Panc1 (cell line): ENCODE data around the gene EFR3B. TPM values are rescaled to one million over a fixed set of nuclear protein-coding genes. Genes with fewer than 3 reads are reported as not detected.
"Not testable (repeated sequence)": the region's sequence is repeated elsewhere in the genome, so short reads cannot be mapped to it uniquely, and the experiment has no call there.

ENCODE experiments used
- ATAC-seq: fragments of 200-7000 bp; cut with Tn5 transposase; 2 replicates; pipeline ENCODE4 v1.9.1; 2020; ENCODE audit warnings: mild to moderate bottlenecking, moderate library complexity
- BruUV-seq: library from RNA; stranded (reverse); fragments of 400-500 nt; replicated peaks from 2 replicates; lab custom pipeline; 2021; lab: Mats Ljungman, UMichigan
- CTCF ChIA-PET: fragments of 300-600 bp; sonication (Branson Sonifier 250); formaldehyde crosslinking; loops from one replicate; lab custom pipeline; 2022; ENCODE audit warnings: antibody characterized with exemption; lab: Charles Lee
- POLR2A ChIA-PET: fragments of 300-600 bp; sonication (Branson Sonifier 250); formaldehyde crosslinking; loops from one replicate; lab custom pipeline; 2022; ENCODE audit warnings: antibody characterized with exemption; lab: Charles Lee
- DNase-seq: peaks from one replicate; pipeline ENCODE4 v3.0.0-alpha.2; 2010; ENCODE audit warnings: low read depth, low spot score
- H3K27ac ChIP-seq: 2 replicates; pipeline ENCODE4 v1.5.1; 2011; ENCODE audit warnings: mild to moderate bottlenecking, low read length, inconsistent platforms
- H3K27me3 ChIP-seq: fragments of 200-500 bp; sonication (Bioruptor generic); 2 replicates; pipeline ENCODE4 v1.6.0; 2014; ENCODE audit warnings: low read length, inconsistent platforms; ENCODE audit not compliant: control insufficient read depth, insufficient read depth
- H3K36me3 ChIP-seq: fragments of 200-500 bp; sonication (Bioruptor generic); 2 replicates; pipeline ENCODE4 v1.5.1; 2014; ENCODE audit warnings: inconsistent platforms, mild to moderate bottlenecking, low read length, moderate library complexity; ENCODE audit not compliant: control insufficient read depth, insufficient read depth
- H3K4me1 ChIP-seq: 2 replicates; pipeline ENCODE4 v1.5.1; 2011; ENCODE audit warnings: inconsistent platforms, mild to moderate bottlenecking, low read length, moderate library complexity; ENCODE audit not compliant: control insufficient read depth, insufficient read depth
- H3K4me3 ChIP-seq, 2 experiments: 2 replicates each; pipeline ENCODE4 v1.5.1; 2011 to 2012; ENCODE audit warnings: low read depth in 2 of 2, low read length in 2 of 2, mild to moderate bottlenecking in 2 of 2, inconsistent platforms in 1 of 2, moderate library complexity in 1 of 2
- H3K9me3 ChIP-seq: fragments of 200-500 bp; sonication (Bioruptor generic); 2 replicates; pipeline ENCODE4 v1.5.1; 2014; ENCODE audit warnings: low read depth, mild to moderate bottlenecking, inconsistent platforms, low read length, moderate library complexity; ENCODE audit not compliant: control insufficient read depth, insufficient read depth
- POLR2AphosphoS5 ChIP-seq: IDR thresholded peaks from 2 replicates; pipeline ENCODE4 v1.6.1; 2012; ENCODE audit warnings: mild to moderate bottlenecking, low read depth, low read length, moderate library complexity
- SIN3A ChIP-seq: IDR thresholded peaks from 2 replicates; pipeline ENCODE4 v1.6.1; 2012; ENCODE audit warnings: low read depth, mild to moderate bottlenecking, low read length, moderate library complexity, borderline replicate concordance; ENCODE audit not compliant: insufficient read depth
- TCF7L2 ChIP-seq: IDR thresholded peaks from 2 replicates; pipeline ENCODE4 v1.6.1; 2011; ENCODE audit warnings: mild to moderate bottlenecking, low read depth, low read length, inconsistent platforms
- in situ Hi-C: cut with HindIII; loops from 2 replicates; pipeline ENCODE4 v1.10.0; 2016; ENCODE audit warnings: low sequenced_read_pairs, low pct_unique_long_range_greater_than_20kb
- intact Hi-C: fragments of 100-400 bp; cut with micrococcal nuclease; formaldehyde crosslinking; loops from one replicate; pipeline ENCODE4 v1.10.0; 2022; ENCODE audit not compliant: unreplicated experiment
- total RNA-seq: library from RNA; stranded (reverse); gene quantifications from one replicate; pipeline ENCODE4 v1.2.1, GENCODE V29; 2021; ENCODE audit not compliant: unreplicated experiment
- TF ChIP-seq, protein P1 (sequence below), 2 experiments: IDR thresholded peaks; 2 replicates each; pipeline ENCODE4 v1.6.1; 2011 to 2012; ENCODE audit warnings: low read depth in 2 of 2, control low read depth in 1 of 2, low read length in 1 of 2, mild to moderate bottlenecking in 1 of 2, moderate library complexity in 1 of 2; ENCODE audit not compliant: insufficient read depth in 1 of 2
- TF ChIP-seq, protein P2 (sequence below): fragments of 450-650 bp; IDR thresholded peaks from 2 replicates; pipeline ENCODE4 v1.5.1; 2017; ENCODE audit warnings: mild to moderate bottlenecking

The EFR3B gene
- total RNA-seq, 1 experiment from 2014 or later, result 8.9 TPM

DNA sequence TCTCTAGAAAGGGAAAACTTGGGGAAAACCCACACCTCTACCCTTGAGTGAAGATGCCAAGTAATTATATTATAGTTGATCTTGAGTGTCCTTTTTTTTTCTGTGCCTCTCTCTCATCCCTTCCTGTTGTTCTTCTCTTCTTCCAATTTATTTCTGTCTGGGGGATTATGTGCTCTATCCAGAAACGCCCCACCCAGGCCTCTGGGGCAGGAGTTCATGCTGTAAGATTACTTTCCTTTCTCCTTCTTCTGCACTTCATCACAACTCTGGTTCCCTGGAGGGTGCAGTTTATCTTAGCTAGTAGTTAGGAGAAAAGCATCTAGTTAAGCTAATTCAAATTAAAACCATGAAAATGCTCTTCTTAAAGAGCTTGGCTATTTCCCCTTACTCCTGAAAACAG lies 39.8 kb upstream of the EFR3B start:
- intact Hi-C loops (no loop called here), in situ Hi-C loops (no loop called here)
- DNase-seq (no peak), ATAC-seq (no peak)
- no peaks in the 10 kb centered on the region for H3K36me3 ChIP-seq
- no peak overlapping the region for H3K4me3 ChIP-seq
- H3K9me3 ChIP-seq, result no peaks in the 10 kb centered on the region
- no TSS peak for BruUV-seq
- no peak overlapping the region for H3K27ac ChIP-seq
- TF ChIP-seq, protein P1, sequence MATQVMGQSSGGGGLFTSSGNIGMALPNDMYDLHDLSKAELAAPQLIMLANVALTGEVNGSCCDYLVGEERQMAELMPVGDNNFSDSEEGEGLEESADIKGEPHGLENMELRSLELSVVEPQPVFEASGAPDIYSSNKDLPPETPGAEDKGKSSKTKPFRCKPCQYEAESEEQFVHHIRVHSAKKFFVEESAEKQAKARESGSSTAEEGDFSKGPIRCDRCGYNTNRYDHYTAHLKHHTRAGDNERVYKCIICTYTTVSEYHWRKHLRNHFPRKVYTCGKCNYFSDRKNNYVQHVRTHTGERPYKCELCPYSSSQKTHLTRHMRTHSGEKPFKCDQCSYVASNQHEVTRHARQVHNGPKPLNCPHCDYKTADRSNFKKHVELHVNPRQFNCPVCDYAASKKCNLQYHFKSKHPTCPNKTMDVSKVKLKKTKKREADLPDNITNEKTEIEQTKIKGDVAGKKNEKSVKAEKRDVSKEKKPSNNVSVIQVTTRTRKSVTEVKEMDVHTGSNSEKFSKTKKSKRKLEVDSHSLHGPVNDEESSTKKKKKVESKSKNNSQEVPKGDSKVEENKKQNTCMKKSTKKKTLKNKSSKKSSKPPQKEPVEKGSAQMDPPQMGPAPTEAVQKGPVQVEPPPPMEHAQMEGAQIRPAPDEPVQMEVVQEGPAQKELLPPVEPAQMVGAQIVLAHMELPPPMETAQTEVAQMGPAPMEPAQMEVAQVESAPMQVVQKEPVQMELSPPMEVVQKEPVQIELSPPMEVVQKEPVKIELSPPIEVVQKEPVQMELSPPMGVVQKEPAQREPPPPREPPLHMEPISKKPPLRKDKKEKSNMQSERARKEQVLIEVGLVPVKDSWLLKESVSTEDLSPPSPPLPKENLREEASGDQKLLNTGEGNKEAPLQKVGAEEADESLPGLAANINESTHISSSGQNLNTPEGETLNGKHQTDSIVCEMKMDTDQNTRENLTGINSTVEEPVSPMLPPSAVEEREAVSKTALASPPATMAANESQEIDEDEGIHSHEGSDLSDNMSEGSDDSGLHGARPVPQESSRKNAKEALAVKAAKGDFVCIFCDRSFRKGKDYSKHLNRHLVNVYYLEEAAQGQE (IDR thresholded peaks at IDR 0.05; ENCODE audit: insufficient read depth in 1 of 2, low read depth in 2 of 2, low read length in 1 of 2), result no peak
- TF ChIP-seq TCF7L2 (no peak), POLR2AphosphoS5 (no peak), SIN3A (no peak)
- TF ChIP-seq, protein P2, sequence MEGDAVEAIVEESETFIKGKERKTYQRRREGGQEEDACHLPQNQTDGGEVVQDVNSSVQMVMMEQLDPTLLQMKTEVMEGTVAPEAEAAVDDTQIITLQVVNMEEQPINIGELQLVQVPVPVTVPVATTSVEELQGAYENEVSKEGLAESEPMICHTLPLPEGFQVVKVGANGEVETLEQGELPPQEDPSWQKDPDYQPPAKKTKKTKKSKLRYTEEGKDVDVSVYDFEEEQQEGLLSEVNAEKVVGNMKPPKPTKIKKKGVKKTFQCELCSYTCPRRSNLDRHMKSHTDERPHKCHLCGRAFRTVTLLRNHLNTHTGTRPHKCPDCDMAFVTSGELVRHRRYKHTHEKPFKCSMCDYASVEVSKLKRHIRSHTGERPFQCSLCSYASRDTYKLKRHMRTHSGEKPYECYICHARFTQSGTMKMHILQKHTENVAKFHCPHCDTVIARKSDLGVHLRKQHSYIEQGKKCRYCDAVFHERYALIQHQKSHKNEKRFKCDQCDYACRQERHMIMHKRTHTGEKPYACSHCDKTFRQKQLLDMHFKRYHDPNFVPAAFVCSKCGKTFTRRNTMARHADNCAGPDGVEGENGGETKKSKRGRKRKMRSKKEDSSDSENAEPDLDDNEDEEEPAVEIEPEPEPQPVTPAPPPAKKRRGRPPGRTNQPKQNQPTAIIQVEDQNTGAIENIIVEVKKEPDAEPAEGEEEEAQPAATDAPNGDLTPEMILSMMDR, result no peak
- H3K27me3 ChIP-seq, result no peaks in the 10 kb centered on the region; the same call in 1 of the 2 replicates
- H3K4me1 ChIP-seq, result no peaks in the 10 kb centered on the region
- ChIA-PET CTCF (no interaction called here), POLR2A (interaction anchor here (0.6 to 0.7 kb wide), 2 partner anchors 16 to 229 kb away, joined by 6 to 15 read pairs; no protein-coding TSS in a partner anchor)

DNA sequence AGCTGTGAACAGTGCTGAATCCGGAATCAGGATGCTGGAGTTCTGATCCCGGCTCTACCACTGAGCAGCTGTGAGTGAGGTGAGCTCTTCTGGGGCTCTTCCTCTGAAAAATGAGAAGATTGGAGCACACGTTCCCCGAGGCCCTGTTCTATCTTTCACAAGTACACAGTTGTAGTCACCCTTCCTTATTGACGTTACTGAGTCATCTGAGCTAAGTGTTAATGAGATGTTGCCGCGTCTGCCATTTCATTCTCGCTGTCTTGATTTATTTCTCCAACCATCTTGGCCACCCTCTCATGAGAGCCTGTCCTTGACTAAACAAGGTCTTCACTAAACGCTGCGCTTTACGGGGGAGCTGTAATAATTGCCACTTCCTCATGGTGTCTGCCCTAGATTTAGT lies 31.9 kb upstream of the EFR3B start:
- peak; percentile 76 for ATAC-seq
- POLR2A ChIA-PET, result interaction anchor here (0.7 kb wide), 1 partner anchor 539 kb away, joined by 4 read pairs; no protein-coding TSS in a partner anchor

DNA sequence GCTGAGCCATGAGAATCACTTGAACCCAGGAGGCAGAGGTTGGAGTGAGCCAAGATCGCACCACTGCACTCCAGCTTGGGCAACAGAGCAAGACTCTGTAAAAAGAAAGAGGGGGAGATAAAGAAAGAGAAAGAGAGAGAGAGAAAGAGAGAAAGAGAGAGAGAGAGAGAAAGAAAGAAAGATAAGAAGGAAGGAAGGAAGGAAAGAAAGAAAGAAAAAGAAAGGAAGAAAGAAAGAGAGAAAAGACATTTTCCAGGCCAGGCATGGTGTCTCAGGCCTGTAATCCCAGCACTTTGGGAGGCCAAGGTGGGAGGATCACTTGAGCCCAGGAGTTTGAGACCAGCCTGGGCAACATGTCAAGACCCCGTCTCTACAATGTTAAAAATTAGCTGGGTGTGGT lies 30.5 kb upstream of the EFR3B start:
- H3K36me3 ChIP-seq, DNase-seq, H3K9me3 ChIP-seq, H3K4me1 ChIP-seq, CTCF ChIA-PET, POLR2A ChIA-PET, BruUV-seq, intact Hi-C loops, H3K27me3 ChIP-seq, in situ Hi-C loops, H3K27ac ChIP-seq, ATAC-seq, H3K4me3 ChIP-seq: not testable (repeated sequence)

More for the DNA sequence above, 31.9 kb upstream of the EFR3B start:
- no peaks in the 10 kb centered on the region for H3K36me3 ChIP-seq
- H3K9me3 ChIP-seq, result no peaks in the 10 kb centered on the region
- no peaks in the 10 kb centered on the region for H3K27me3 ChIP-seq
- peak overlapping the region in 1 of 2 experiments; percentile 27; a peak in 2 of 4 replicates for H3K4me3 ChIP-seq
- CTCF ChIA-PET, result no interaction called here
- intact Hi-C loops (no loop called here), in situ Hi-C loops (no loop called here)
- DNase-seq, result peak; percentile 35
- peaks cover 8% of the 10 kb centered on the region for H3K4me1 ChIP-seq
- peak overlapping the region; percentile 49; the same call in 1 of the 2 replicates for H3K27ac ChIP-seq
- BruUV-seq, result no TSS peak
- TF ChIP-seq POLR2AphosphoS5 (no peak), SIN3A (no peak), TCF7L2 (no peak)
- TF ChIP-seq, protein P1 (IDR thresholded peaks at IDR 0.05; ENCODE audit: insufficient read depth in 1 of 2, low read depth in 2 of 2, low read length in 1 of 2), result no peak
- TF ChIP-seq, protein P2, result no peak
